22Rv1 (cell line): ENCODE results near the gene CRYGA.

Experiments used
- ZFX ChIP-seq: fragments of 450-650 bp; IDR thresholded peaks from 2 replicates; pipeline ENCODE4 v1.6.1; 2017; ENCODE audit warnings: antibody characterized with exemption, borderline replicate concordance
- TF ChIP-seq, protein P1 (sequence below): fragments of 450-650 bp; IDR thresholded peaks from 2 replicates; pipeline ENCODE4 v1.5.1; 2017; ENCODE audit warnings: mild to moderate bottlenecking

DNA sequence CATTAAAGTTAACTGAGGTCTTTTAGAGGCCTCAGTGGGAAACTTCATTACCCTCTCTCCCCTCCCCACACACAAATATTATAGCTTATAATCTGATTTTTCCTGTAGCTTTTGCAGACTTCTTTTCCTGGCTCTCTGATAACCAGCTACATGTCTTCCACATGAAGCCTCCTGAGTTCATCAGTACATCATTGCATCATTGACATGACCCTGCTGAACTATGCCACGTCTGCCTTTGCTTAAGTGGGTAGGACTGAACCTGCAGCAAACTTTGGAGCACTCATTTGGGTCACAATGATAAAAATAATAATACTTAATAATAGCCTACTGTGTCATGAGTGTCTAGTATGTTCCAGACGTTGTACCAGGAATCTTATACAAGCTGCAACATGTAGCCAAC lies 7.0 kb downstream of the CRYGA start:
- TF ChIP-seq, protein P1, sequence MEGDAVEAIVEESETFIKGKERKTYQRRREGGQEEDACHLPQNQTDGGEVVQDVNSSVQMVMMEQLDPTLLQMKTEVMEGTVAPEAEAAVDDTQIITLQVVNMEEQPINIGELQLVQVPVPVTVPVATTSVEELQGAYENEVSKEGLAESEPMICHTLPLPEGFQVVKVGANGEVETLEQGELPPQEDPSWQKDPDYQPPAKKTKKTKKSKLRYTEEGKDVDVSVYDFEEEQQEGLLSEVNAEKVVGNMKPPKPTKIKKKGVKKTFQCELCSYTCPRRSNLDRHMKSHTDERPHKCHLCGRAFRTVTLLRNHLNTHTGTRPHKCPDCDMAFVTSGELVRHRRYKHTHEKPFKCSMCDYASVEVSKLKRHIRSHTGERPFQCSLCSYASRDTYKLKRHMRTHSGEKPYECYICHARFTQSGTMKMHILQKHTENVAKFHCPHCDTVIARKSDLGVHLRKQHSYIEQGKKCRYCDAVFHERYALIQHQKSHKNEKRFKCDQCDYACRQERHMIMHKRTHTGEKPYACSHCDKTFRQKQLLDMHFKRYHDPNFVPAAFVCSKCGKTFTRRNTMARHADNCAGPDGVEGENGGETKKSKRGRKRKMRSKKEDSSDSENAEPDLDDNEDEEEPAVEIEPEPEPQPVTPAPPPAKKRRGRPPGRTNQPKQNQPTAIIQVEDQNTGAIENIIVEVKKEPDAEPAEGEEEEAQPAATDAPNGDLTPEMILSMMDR: no peak
- no peak for TF ChIP-seq ZFX
